ENCODE results near the gene RELL2. TPM values are rescaled to one million over a fixed set of nuclear protein-coding genes. Genes with fewer than 3 reads are reported as not detected.
A peak's percentile ranks its signal among the peaks of the same experiment; 100 is the strongest.

RELL2 gene
- total RNA-seq, 1 experiment from 2014 or later: 8.7 TPM

DNA sequence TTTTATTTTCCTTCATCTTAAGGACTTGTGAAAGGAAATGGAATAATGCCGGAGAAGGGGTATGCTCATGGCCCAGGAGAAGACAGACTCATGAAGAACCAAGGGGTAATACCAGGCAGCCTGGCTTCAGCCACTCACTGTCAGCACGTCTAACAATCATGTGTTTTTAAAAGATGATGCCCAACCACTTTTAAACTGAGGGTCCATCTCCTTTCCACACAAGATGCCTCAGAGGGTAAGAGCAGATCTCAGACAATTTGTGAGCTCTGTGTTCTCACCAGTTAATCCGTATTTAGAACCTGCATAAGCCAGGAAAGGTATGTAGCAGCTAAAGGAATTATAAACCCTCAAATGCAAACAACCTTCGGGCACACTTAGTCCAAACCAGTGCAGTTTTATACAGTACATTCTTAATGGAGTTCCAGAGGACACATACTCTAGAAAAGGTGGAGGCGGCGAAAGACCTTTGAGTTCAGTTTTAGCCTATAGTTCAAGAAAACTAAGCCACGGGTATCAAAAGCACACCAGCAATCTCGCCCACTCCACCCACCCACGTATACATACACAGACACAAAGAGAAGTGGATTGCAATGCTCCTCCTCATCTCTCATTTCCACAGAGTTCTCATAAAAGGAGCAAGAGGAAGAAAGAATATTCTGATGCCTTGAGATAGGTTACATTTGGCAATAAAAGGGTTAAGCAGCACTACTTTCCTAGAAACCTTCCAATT, 20.6 kb upstream of the RELL2 start:
- CTCF ChIA-PET: interaction anchor here (1.3 kb wide), 1 partner anchor 24 kb away, joined by 4 read pairs; no protein-coding TSS in a partner anchor
- peak overlapping the region; percentile 79; the same call in 1 of the 2 replicates for H3K4me2 ChIP-seq (ENCODE audit: low read length)
- no peaks in the 10 kb centered on the region for H3K27me3 ChIP-seq (ENCODE audit: insufficient read depth, low read length)
- no TSS peak for BruUV-seq (replicated peaks)
- RAD21 ChIA-PET (ENCODE audit: low non-redundant PET in 1 of 2, low total read pairs in 2 of 2, uncharacterized antibody in 2 of 2, unreplicated experiment in 2 of 2): no interaction called here
- H3K9ac ChIP-seq (ENCODE audit: low read length): no peak overlapping the region
- H3K36me3 ChIP-seq (ENCODE audit: control insufficient read depth in 1 of 2, insufficient read depth in 2 of 2, low read length in 2 of 2): peaks cover 2 to 14% of the 10 kb centered on the region in 2 experiments; a peak in 1 of 4 replicates
- TF ChIP-seq CEBPB (IDR thresholded peaks at IDR 0.05; ENCODE audit: low read depth) (no peak), TCF7L2 (IDR thresholded peaks at IDR 0.05; ENCODE audit: borderline replicate concordance, extremely low read depth, insufficient read depth, insufficient read length) (no peak), YY1 (IDR thresholded peaks at IDR 0.05; ENCODE audit: extremely low read depth, insufficient replicate concordance, low read depth, low read length) (no peak), ZFX (IDR thresholded peaks at IDR 0.05) (no peak), EZH2 (IDR thresholded peaks at IDR 0.05) (no peak), RAD21 (IDR thresholded peaks at IDR 0.05; ENCODE audit: low read depth) (no peak), FOSL1 (IDR thresholded peaks at IDR 0.05; ENCODE audit: low read depth) (no peak), EZH2phosphoT487 (IDR thresholded peaks at IDR 0.05; ENCODE audit: borderline replicate concordance) (no peak), SRF (IDR thresholded peaks at IDR 0.05; ENCODE audit: low read depth) (no peak), POLR2AphosphoS5 (IDR thresholded peaks at IDR 0.05; ENCODE audit: low read depth, low read length) (no peak), EGR1 (IDR thresholded peaks at IDR 0.05; ENCODE audit: low read depth) (no peak), CBX3 (IDR thresholded peaks at IDR 0.05; ENCODE audit: low read depth) (no peak), ZNF274 (IDR thresholded peaks at IDR 0.05; ENCODE audit: low read depth, low read length) (no peak), JUND (IDR thresholded peaks at IDR 0.05) (no peak), POLR2A (IDR thresholded peaks at IDR 0.05; ENCODE audit: borderline replicate concordance, extremely low read depth, insufficient read depth, insufficient read length) (no peak)
- TF ChIP-seq, protein P1, sequence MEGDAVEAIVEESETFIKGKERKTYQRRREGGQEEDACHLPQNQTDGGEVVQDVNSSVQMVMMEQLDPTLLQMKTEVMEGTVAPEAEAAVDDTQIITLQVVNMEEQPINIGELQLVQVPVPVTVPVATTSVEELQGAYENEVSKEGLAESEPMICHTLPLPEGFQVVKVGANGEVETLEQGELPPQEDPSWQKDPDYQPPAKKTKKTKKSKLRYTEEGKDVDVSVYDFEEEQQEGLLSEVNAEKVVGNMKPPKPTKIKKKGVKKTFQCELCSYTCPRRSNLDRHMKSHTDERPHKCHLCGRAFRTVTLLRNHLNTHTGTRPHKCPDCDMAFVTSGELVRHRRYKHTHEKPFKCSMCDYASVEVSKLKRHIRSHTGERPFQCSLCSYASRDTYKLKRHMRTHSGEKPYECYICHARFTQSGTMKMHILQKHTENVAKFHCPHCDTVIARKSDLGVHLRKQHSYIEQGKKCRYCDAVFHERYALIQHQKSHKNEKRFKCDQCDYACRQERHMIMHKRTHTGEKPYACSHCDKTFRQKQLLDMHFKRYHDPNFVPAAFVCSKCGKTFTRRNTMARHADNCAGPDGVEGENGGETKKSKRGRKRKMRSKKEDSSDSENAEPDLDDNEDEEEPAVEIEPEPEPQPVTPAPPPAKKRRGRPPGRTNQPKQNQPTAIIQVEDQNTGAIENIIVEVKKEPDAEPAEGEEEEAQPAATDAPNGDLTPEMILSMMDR (IDR thresholded peaks at IDR 0.05 in 2 of 3, conservative IDR thresholded peaks at IDR 0.05 in 1 of 3; ENCODE audit: borderline replicate concordance in 1 of 3, insufficient read depth in 1 of 3, low read depth in 2 of 3, low read length in 2 of 3): no peak
- TF ChIP-seq, protein P2, sequence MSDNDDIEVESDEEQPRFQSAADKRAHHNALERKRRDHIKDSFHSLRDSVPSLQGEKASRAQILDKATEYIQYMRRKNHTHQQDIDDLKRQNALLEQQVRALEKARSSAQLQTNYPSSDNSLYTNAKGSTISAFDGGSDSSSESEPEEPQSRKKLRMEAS (IDR thresholded peaks at IDR 0.05): no peak
- TF ChIP-seq, protein P3, sequence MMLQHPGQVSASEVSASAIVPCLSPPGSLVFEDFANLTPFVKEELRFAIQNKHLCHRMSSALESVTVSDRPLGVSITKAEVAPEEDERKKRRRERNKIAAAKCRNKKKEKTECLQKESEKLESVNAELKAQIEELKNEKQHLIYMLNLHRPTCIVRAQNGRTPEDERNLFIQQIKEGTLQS (IDR thresholded peaks at IDR 0.05): no peak
- TF ChIP-seq, protein P4, sequence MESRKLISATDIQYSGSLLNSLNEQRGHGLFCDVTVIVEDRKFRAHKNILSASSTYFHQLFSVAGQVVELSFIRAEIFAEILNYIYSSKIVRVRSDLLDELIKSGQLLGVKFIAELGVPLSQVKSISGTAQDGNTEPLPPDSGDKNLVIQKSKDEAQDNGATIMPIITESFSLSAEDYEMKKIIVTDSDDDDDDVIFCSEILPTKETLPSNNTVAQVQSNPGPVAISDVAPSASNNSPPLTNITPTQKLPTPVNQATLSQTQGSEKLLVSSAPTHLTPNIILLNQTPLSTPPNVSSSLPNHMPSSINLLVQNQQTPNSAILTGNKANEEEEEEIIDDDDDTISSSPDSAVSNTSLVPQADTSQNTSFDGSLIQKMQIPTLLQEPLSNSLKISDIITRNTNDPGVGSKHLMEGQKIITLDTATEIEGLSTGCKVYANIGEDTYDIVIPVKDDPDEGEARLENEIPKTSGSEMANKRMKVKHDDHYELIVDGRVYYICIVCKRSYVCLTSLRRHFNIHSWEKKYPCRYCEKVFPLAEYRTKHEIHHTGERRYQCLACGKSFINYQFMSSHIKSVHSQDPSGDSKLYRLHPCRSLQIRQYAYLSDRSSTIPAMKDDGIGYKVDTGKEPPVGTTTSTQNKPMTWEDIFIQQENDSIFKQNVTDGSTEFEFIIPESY (IDR thresholded peaks at IDR 0.05; ENCODE audit: extremely low read depth, insufficient replicate concordance, low read length): no peak
- no peaks in the 10 kb centered on the region for H3K9me3 ChIP-seq (ENCODE audit: control insufficient read depth in 1 of 2, insufficient read depth in 1 of 2, low read depth in 1 of 2, low read length in 2 of 2)
- no peak overlapping the region for H2AFZ ChIP-seq (ENCODE audit: low read depth, low read length, poor library complexity, severe bottlenecking)
- H3K9me2 ChIP-seq (ENCODE audit: insufficient read depth): no peaks in the 10 kb centered on the region
- POLR2A ChIA-PET: interaction anchor here (0.6 kb wide), 1 partner anchor 1280 kb away, joined by 3 read pairs; no protein-coding TSS in a partner anchor
- DNase-seq (ENCODE audit: low read depth, low spot score) (no peak), ATAC-seq (no peak)
- no peak overlapping the region for H3K27ac ChIP-seq (ENCODE audit: low read depth, low read length)
- H4K20me1 ChIP-seq (ENCODE audit: insufficient read depth): peaks cover 20% of the 10 kb centered on the region; the same call in 1 of the 2 replicates
- peaks cover 73% of the 10 kb centered on the region for H3K79me2 ChIP-seq (ENCODE audit: insufficient read depth, low read length)
- H3K4me1 ChIP-seq (ENCODE audit: control insufficient read depth in 1 of 2, insufficient read depth in 2 of 2, low read length in 2 of 2): peaks cover 6 to 25% of the 10 kb centered on the region in 2 experiments
- no peak overlapping the region for H3K4me3 ChIP-seq (replicated peaks in 1 of 2; ENCODE audit: low read depth in 1 of 2, low read length in 2 of 2)
- intact Hi-C loops (cut with micrococcal nuclease): loop anchor here (5.0 kb wide), 1 partner anchor 1439 kb away; the partner anchor contains the start of gene CYSTM1

Measured in HCT116 (cell line).